Loucy (cell line): Measurements from ENCODE around the gene COLEC11.
"Not testable (repeated sequence)": the region's sequence is repeated elsewhere in the genome, so short reads cannot be mapped to it uniquely, and the experiment has no call there.

Source experiments
- H2AFZ ChIP-seq: fragments of 200-600 bp; sonication (generic); 2 replicates; pipeline ENCODE4 v1.6.0; 2016; ENCODE audit warnings: antibody characterized with exemption, mild to moderate bottlenecking, low read length, moderate library complexity
- H3F3A ChIP-seq: fragments of 200-600 bp; 2 replicates; pipeline ENCODE4 v1.6.0; 2016; ENCODE audit warnings: antibody characterized with exemption, low read depth, mild to moderate bottlenecking
- H3K27me3 ChIP-seq: fragments of 200-600 bp; sonication (generic); 2 replicates; pipeline ENCODE4 v1.6.1; 2014; ENCODE audit warnings: low read length, mild to moderate bottlenecking; ENCODE audit not compliant: insufficient read depth, poor library complexity, severe bottlenecking
- H3K36me3 ChIP-seq: fragments of 200-600 bp; sonication (generic); 2 replicates; pipeline ENCODE4 v1.6.1; 2016; ENCODE audit warnings: low read length; ENCODE audit not compliant: insufficient read depth
- H3K4me1 ChIP-seq: fragments of 200-600 bp; sonication (generic); 2 replicates; pipeline ENCODE4 v1.5.1; 2014; ENCODE audit warnings: low read length, mild to moderate bottlenecking; ENCODE audit not compliant: insufficient read depth, poor library complexity, severe bottlenecking
- H3K4me2 ChIP-seq: fragments of 200-600 bp; sonication (generic); 2 replicates; pipeline ENCODE4 v1.6.0; 2014; ENCODE audit warnings: antibody characterized with exemption, low read length, low read depth, mild to moderate bottlenecking; ENCODE audit not compliant: poor library complexity, severe bottlenecking
- H3K4me3 ChIP-seq: fragments of 200-600 bp; sonication (generic); 2 replicates; pipeline ENCODE4 v1.5.1; 2014; ENCODE audit warnings: low read length, mild to moderate bottlenecking, mixed read lengths; ENCODE audit not compliant: poor library complexity, severe bottlenecking
- H3K79me2 ChIP-seq: fragments of 200-600 bp; sonication (generic); 2 replicates; pipeline ENCODE4 v1.6.1; 2014; ENCODE audit warnings: low read length; ENCODE audit not compliant: insufficient read depth
- H3K9ac ChIP-seq: fragments of 200-600 bp; sonication (generic); 2 replicates; pipeline ENCODE4 v1.6.0; 2014; ENCODE audit warnings: mild to moderate bottlenecking, low read depth, low read length, moderate library complexity; ENCODE audit not compliant: poor library complexity, severe bottlenecking
- H3K9me2 ChIP-seq: fragments of 200-600 bp; sonication (generic); replicated peaks from 2 replicates; pipeline ENCODE4 v1.6.1; 2016; ENCODE audit warnings: low read depth, low read length, mixed read lengths
- H3K9me3 ChIP-seq: fragments of 200-600 bp; sonication (generic); 2 replicates; pipeline ENCODE4 v1.6.1; 2014; ENCODE audit warnings: mild to moderate bottlenecking, antibody characterized with exemption, low read length, low read depth; ENCODE audit not compliant: insufficient read depth
- H4K20me1 ChIP-seq: fragments of 200-600 bp; sonication (generic); 2 replicates; pipeline ENCODE4 v1.6.0; 2014; ENCODE audit warnings: antibody characterized with exemption, low read length, mild to moderate bottlenecking; ENCODE audit not compliant: insufficient read depth, poor library complexity, severe bottlenecking
- CTCF ChIP-seq: fragments of 200-600 bp; sonication (generic); conservative IDR thresholded peaks from 2 replicates; pipeline ENCODE4 v1.5.1; 2014; ENCODE audit warnings: mild to moderate bottlenecking, antibody characterized with exemption, low read length
- EZH2phosphoT487 ChIP-seq: fragments of 200-600 bp; IDR thresholded peaks from 2 replicates; pipeline ENCODE4 v1.6.1; 2018; ENCODE audit warnings: antibody characterized with exemption, mild to moderate bottlenecking, moderate library complexity, borderline replicate concordance

Gene COLEC11

GRCh38 chr2:3606028-3606369 is 11.1 kb downstream of the COLEC11 start:
- Histone ChIP-seq H3K4me2 (no peak overlapping the region), H4K20me1 (no peaks in the 10 kb centered on the region), H3K4me1 (no peaks in the 10 kb centered on the region), H3K79me2 (no peaks in the 10 kb centered on the region), H3K27me3 (no peaks in the 10 kb centered on the region), H3K9me3 (no peaks in the 10 kb centered on the region), H3K4me3 (no peak overlapping the region), H3K36me3 (no peaks in the 10 kb centered on the region), H2AFZ (no peak overlapping the region), H3F3A (no peaks in the 10 kb centered on the region), H3K9ac (no peak overlapping the region), H3K9me2 (no peaks in the 10 kb centered on the region)
- TF ChIP-seq EZH2phosphoT487, result no peak
- no peak for TF ChIP-seq CTCF

DNA sequence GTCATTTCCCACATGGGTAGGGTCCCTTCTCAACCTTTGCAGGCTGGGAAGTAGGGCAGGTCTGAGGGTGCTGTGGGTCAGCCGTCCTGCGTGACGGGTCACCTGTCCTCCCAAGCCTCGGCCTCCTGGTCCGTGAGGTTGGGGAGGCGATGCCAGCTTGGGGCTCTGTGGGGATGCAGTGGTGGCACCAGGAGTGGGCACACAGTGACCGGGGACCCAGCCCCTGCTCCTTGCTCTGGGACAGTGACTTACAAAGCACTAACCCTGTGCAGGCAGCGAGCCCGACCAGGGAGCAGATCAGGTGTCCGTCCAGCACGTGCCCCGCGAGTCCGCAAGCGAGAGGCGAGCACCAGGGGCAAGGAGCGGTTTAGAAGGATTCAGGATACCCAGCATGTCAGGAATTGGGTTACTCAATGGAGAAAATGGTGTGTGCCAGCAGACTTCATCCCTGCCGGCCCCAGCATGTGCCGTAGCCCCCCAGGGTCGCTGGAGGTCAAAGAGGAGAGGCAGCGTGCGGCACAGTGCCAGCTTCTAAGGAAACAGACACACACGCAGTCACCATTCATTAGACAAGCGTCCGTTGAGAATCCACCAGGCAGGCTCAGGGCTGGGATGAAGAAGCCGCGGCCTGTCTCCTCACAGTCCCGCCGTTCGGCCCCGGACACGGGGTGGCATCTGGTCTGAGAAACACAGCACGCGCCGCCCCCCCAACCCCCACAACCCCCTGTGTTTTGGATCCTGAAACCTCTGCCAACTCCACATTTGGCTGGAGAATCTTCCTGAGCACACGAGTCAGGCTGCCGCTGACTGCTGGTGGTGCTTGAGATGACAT is 11.7 kb downstream of the COLEC11 start:
- Histone ChIP-seq H3K4me3 (no peak overlapping the region), H3K9me2 (no peaks in the 10 kb centered on the region), H4K20me1 (no peaks in the 10 kb centered on the region), H3K4me1 (no peaks in the 10 kb centered on the region), H2AFZ (no peak overlapping the region), H3K36me3 (no peaks in the 10 kb centered on the region), H3K79me2 (no peaks in the 10 kb centered on the region), H3K4me2 (no peak overlapping the region), H3K9me3 (no peaks in the 10 kb centered on the region), H3K9ac (no peak overlapping the region), H3F3A (no peaks in the 10 kb centered on the region), H3K27me3 (no peaks in the 10 kb centered on the region)
- TF ChIP-seq EZH2phosphoT487, result no peak
- no peak for TF ChIP-seq CTCF

DNA sequence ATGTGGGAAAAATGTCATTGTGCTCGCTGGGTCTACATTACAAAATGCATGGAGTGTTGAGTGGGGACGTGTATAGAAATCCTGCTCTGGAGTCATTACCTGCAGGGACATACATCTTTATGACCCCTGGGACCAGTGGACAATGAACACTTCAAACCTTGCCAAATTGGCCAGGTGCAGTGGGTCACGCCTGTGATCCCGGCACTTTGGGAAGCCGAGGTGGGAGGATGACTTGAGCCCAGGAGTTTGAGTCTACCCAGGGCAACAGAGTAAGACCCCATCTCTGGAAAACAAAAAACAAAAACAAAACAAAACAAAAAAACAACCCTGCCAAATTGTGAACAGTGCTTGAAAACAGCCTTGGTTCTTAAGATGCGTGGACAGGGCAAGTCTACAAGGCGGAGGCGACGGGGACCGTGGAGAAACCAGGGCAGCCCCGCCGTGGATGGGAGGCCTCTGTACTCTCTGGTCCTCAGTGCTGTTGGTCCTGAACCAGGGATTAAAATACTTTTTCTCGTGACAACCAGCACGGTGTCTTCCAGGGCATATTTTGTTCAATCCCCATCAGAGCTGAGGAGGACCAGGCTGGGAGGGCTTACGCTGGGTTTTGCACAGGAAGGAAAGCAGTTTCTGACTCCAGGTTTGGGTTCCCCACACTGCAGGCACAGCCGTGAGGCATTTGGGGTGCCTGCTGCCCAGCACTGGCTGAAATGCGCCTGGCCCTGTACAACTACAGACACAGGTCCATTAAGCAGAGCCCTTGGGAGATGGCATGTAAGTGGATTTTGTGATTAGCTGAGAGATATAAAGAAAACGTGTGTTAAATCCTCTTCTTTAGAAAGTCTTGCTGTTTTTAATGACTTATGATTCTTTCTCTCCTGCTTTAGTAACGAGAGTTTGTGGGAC is 13.7 kb downstream of the COLEC11 start:
- H3F3A ChIP-seq, result no peaks in the 10 kb centered on the region
- H4K20me1 ChIP-seq, result no peaks in the 10 kb centered on the region
- TF ChIP-seq EZH2phosphoT487, result no peak
- no peak for TF ChIP-seq CTCF
- no peaks in the 10 kb centered on the region for H3K4me1 ChIP-seq
- no peak overlapping the region for H3K9ac ChIP-seq
- H2AFZ ChIP-seq, result no peak overlapping the region
- no peaks in the 10 kb centered on the region for H3K9me2 ChIP-seq
- H3K9me3 ChIP-seq, result no peaks in the 10 kb centered on the region
- H3K4me3 ChIP-seq, result no peak overlapping the region
- no peak overlapping the region for H3K4me2 ChIP-seq
- no peaks in the 10 kb centered on the region for H3K79me2 ChIP-seq
- H3K36me3 ChIP-seq, result no peaks in the 10 kb centered on the region
- H3K27me3 ChIP-seq, result no peaks in the 10 kb centered on the region

DNA sequence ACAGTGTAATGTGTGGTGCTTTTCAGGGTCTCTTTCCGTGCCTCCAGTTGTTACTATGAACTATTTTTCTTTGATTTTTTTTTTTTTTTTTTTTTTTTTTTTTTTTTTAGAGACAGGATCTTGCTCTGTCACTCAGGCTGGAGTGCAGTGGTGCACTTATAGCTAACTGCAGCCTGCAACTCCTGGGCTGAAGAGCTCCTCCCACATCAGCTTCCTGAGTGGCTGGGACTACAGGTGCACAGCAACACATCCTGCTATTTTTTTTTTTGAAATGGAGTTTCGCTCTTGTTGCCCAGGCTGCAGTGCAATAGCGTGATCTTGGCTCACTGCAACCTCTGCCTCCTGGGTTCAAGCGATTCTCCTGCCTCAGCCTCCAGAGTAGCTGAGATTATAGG is 14.4 kb downstream of the COLEC11 start:
- not testable (repeated sequence) for H2AFZ ChIP-seq, H3K36me3 ChIP-seq, H3K9me3 ChIP-seq, H4K20me1 ChIP-seq, H3K9me2 ChIP-seq, H3K4me2 ChIP-seq, H3K79me2 ChIP-seq, H3K4me1 ChIP-seq, H3F3A ChIP-seq, H3K4me3 ChIP-seq, H3K27me3 ChIP-seq, H3K9ac ChIP-seq
